Gastrocnemius medialis (tissue), 4 donors: ENCODE data around the gene ANXA3.

Source experiments
- POLR2A ChIP-seq, 2 donors: fragments of 450-650 bp; IDR thresholded peaks; one replicate each; pipeline ENCODE4 v1.6.1; 2017; ENCODE audit warnings: antibody characterized with exemption in 2 of 2, mild to moderate bottlenecking in 2 of 2, moderate library complexity in 2 of 2
- TF ChIP-seq, protein P1 (sequence below), 5 experiments: fragments of 450-650 bp in 3 of 5; fragments of 200-600 bp in 2 of 5; sonication (generic) in 2 of 5; IDR thresholded peaks in 4 of 5; conservative IDR thresholded peaks in 1 of 5; 1 replicate in 4 of 5; 2 replicates in 1 of 5; pipeline ENCODE4 v1.5.1; 2016 to 2019; ENCODE audit warnings: antibody characterized with exemption in 5 of 5, mild to moderate bottlenecking in 3 of 5, moderate library complexity in 3 of 5

- TF ChIP-seq, protein P1, sequence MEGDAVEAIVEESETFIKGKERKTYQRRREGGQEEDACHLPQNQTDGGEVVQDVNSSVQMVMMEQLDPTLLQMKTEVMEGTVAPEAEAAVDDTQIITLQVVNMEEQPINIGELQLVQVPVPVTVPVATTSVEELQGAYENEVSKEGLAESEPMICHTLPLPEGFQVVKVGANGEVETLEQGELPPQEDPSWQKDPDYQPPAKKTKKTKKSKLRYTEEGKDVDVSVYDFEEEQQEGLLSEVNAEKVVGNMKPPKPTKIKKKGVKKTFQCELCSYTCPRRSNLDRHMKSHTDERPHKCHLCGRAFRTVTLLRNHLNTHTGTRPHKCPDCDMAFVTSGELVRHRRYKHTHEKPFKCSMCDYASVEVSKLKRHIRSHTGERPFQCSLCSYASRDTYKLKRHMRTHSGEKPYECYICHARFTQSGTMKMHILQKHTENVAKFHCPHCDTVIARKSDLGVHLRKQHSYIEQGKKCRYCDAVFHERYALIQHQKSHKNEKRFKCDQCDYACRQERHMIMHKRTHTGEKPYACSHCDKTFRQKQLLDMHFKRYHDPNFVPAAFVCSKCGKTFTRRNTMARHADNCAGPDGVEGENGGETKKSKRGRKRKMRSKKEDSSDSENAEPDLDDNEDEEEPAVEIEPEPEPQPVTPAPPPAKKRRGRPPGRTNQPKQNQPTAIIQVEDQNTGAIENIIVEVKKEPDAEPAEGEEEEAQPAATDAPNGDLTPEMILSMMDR (IDR thresholded peaks at IDR 0.05 in 4 of 5, conservative IDR thresholded peaks at IDR 0.05 in 1 of 5) = no peak
- no peak for TF ChIP-seq POLR2A (IDR thresholded peaks at IDR 0.05)
These were observed 92.6 kb downstream of the ANXA3 start for GRCh38 chr4:78644063-78644691.
